Right lung (tissue), 5 donors: ENCODE data around the gene AMDHD2. TPM values are rescaled to one million over a fixed set of nuclear protein-coding genes. Genes with fewer than 3 reads are reported as not detected.

Experiments used
- DNase-seq, 2 donors: peaks; one replicate each; pipeline ENCODE4 v3.0.0-alpha.2; 2013
- polyA plus RNA-seq, 5 donors: library from polyadenylated mRNA; unstranded; fragments of 120-200 nt; gene quantifications; one replicate each; pipeline versions ENCODE4 v1.2.1 to v1.2.3, GENCODE V29; 2013; ENCODE audit warnings: inconsistent platforms in 1 of 5, low replicate concordance in 1 of 5; ENCODE audit not compliant: insufficient read length in 5 of 5, insufficient read depth in 1 of 5

Gene AMDHD2
- polyA plus RNA-seq, 5 donors = 11.1 to 20.8 (median 16.6) TPM

DNA sequence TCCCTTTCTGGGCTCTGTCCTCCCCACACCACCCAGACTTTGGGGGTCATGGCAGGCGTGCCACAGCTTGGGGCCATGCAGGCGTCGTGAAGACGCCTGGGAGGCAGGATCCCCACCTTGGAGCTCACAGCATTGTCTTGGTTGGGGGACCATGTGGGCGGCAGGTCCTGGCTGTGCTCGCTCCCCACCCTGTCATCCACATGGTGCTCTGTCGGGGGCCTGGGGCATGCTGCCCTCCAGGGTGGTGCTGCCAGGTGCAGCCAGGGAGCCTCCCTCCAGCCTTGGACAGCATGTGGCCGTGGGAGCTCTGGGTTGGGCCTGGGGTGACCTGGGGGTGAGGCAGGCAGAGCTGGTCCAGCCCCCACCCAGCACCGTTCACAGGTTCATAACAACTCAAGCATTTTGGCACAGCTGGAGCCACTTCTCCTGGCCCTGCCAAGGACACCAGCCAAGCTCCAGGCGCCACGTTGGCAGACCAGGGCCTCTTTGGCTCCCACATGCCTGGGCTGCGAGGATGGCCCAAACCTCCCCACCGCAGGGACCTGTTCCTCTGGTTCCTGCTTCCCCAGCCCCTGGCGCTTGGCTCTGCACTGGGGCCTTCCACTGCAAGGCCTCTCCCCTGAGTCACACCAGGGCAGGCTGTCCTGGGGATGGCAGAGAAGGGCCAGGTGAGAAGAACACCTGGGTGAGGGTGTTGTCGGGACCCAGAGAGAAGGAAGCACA, 21.5 kb upstream of the AMDHD2 start:
- no peak for DNase-seq

DNA sequence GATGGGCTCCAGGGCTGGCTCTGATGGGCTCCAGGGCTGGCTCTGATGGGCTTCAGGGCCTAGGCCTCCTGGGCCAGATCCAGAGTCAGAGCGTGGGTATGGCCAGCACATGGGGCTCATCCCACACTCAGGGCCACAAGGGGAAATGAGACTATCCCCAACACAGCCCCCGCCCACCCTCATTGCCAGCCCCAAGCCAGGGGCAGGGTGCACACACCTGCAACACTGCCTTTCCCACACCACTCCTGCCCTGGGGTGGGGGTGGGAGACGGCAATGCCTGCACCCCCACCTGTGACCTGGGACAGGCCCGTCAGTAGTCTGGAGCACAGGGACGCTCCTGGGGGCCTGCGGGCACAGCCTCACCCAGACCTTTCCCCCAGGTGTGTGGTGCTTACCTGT, 20.7 kb upstream of the AMDHD2 start:
- no peak for DNase-seq

DNA sequence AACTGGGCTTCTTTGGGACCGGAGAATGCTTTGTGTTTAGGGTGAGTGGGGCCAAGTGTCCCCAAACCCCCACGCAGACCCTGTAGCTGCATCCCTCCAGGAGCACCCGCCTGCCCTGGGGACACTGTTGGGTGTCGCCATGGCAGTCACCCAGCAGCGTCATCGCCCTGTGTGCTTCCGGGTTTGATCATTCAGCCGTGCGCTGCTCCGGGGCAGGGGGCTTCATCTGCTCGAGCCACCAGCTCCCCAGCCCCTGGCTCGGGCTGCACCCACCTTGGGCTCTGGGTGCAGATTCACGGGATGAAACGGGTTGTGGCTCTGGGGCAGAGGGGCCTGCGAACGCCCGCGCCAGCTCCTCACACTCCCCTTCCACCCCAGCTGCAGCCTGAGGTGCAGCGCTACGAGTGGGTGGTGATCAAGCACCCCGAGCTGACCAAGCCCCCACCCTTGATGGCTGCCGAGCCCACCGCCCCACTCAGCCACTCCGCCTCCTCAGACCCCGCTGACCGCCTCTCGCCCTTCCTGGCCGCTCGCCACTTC, 20.2 kb upstream of the AMDHD2 start:
- DNase-seq = no peak

DNA sequence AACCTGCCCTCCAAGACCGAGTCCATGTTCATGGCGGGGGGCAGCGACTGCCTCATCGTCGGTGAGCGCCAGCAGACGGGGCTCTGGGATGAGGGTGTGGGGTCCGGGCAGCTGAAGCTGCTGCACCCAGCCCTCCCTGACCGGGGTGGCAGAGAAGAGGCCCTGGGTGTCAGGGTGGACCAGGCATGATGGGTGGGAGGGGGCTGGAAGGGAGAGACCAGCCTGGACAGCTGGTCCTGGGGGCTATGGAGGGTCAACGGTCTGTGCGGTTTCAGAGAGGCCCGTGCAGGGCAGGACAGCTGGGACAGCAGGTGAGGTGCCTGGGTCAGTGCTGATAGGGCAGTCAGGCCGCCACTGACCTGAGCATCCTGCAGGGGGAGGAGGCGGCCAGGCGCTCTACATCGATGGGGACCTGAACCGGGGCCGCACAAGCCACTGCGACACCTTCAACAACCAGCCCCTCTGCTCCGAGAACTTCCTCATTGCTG, 19.7 kb upstream of the AMDHD2 start:
- DNase-seq = no peak

DNA sequence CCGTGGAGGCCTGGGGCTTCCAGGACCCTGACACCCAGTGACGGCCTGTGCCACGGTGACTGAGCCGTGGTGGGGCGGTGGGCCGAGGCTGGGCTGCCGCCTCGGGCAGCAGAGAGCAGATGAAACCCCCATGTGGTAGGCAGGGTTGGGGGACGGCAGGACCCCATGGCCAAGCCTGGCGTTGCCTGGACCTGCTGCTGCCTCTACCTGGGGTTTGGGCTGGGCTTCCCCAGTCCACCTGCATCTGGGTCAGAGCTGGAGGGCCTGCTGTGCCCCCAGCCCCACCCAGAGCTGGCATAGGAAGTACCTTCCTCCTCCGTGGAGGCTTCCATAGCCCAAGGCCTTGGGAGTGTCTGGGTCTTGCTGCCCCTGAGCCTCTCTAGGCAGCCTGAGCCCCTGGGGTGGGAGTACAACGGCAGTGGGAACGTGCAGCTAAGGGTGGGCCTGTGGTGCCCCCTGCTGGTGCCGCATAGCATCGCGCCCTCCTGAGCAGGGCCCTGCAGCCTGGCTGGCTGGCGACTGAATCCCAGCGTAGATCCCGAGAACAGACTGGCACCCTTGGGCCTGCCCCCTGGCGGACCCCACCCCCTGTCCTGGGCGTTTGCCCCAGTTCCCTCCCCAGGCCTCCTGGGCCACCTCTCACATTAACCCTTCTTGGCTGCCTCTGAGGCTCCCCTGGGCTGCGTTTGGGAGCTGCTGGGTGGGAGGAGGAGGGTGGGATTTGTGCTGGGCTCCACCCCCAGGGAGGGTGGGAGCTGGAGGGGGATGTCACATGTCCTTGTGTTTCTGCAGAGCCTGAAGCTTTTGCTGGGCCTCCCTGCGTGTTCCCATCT, 19.0 kb upstream of the AMDHD2 start:
- DNase-seq = peak; percentile 87 to 90

DNA sequence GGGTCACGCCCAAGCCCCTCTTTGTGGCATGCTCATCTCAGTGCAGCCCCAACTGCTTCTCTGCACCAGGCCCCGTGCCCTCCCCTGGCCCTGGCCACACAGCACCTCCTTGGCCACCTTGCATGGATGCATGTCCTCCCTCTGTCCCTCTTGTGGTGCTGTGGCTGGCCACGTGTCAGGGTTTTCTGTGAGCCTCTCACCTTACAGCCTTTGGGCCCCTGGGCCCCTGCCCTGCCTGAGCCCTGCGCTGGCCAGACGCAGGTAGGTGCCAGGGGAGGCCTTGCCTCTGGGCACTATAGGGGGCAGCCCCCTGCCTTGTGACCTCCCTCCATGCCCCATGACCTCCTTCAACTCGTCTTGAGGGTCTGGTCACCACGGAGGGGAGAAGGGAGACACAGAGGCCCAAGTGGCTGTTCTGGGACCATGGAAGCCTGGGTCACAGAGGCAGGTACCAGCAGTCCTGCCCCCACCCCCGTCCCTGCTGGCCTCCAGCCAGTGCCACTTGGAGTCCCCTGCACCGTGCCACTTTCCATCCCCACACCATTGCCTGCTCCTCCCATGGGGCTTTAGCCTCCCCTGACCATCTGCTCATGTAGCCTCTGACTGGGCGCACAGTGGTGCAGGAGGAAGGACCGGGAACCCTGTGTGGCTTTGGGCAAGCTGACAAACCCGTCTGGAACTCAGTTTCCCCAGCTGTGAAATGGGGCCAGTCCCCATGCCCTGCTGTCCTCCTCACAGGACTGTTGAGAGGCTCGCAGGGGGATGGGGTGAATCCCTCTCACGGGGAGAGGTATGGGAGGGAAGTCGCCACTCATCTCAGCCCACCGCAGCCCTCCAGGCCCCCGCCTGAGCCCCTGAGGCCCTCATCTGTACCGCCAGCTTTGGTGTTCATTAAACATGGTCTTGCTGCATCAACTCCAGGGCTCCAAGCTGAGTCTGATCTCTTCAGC, 17.9 kb upstream of the AMDHD2 start:
- no peak for DNase-seq

DNA sequence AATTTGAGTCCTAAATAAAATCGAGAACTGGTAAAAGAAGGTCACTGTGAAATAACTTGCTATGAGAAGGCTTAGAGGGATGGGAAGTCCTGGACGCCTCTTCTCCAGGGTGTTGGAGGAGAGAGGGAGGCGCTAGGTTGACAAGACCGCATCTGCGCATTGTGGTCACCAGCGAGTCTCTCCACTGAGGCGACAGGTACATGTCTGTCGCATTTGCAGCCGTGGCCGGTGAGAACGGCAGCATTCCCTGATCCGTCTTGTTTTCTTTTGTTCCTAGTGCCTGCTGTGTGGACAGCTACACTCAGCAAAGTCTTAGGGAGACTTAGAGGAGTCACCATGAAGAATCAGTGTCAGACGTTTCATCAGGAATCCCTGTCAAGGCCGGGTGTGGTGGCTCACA, 14.5 kb upstream of the AMDHD2 start:
- no peak for DNase-seq

DNA sequence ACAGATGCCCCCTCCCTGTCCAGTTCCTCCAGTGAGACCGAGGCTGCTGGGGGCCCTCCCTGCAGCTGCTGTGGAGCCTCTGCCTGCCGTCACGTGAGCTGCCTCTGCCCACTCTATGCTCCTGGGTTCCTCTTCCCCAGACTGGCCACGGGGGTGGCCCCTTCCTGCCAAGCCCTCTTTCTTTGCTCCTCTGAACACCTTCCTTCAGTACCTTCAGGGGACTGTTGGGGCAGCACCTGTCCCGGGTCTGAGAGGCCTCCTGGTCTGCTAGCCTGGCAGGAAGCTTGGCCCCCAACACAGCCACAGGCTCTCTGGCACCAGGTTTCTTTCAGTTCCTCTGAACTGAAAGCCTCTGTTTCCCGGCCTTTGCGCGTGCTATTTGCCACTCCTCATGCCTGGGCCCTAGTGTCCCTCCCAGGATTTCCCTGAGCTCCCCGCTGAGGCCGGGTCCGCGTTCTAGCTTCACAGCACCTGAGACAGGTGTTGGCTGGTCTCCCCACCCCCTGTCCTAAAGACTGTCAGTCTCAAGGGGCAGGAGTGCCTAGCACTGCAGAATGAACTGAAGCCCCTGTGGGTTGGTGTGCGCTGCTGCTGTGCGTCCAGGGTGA, 13.0 kb upstream of the AMDHD2 start:
- no peak for DNase-seq

DNA sequence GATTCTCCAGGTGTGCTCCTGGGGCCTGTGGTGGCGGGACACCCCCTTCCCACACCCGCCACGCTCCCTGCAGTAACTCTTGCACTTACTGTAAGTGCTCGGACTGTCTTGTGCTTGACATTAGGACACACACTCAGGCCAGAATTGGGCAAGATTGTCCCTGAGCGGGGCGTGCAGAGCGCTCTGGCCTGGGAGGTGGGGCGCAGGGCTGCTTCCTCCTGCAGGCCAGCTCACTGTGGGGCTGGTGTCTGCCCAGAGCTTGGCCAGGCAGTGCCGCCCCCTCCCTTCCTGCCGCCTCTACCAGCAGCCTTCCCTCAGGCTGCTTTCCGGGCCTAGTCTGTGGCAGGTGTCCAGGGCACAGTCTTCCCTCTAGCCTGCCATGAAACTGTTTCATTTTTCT, 12.5 kb upstream of the AMDHD2 start:
- no peak for DNase-seq

DNA sequence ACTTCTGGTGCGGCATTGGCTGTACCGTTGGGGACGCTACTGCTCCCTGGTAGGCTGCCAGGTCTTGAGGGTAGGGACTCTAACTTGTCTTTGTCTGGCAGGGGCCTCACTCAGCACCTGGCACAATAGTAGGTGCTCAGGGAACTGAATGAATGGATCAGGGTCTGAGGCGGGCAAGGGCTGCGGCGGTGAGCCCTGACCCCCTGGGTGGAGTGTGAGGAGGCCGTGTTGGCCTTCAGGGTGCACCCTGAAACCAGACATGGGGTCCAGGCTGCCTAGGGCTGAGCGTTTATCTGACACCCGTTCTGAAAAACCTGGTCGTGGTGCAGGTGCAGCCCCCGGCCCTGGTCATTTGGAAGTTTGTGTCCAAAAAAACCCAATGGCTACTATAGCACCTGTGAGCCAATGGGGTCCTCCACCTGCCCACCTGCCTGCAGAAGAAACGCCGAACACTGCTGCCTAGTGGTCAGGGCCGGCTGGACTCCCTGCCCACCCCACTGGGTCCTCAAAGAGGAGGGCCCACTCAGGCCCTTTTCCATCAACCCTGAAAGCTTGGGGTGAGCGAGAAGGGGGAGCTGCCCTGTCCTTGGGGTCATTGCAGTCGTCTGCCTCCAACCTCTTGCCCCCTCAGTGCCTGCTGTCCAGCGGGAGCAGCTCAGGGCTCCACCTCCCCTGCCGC, 11.3 kb upstream of the AMDHD2 start:
- DNase-seq = no peak

DNA sequence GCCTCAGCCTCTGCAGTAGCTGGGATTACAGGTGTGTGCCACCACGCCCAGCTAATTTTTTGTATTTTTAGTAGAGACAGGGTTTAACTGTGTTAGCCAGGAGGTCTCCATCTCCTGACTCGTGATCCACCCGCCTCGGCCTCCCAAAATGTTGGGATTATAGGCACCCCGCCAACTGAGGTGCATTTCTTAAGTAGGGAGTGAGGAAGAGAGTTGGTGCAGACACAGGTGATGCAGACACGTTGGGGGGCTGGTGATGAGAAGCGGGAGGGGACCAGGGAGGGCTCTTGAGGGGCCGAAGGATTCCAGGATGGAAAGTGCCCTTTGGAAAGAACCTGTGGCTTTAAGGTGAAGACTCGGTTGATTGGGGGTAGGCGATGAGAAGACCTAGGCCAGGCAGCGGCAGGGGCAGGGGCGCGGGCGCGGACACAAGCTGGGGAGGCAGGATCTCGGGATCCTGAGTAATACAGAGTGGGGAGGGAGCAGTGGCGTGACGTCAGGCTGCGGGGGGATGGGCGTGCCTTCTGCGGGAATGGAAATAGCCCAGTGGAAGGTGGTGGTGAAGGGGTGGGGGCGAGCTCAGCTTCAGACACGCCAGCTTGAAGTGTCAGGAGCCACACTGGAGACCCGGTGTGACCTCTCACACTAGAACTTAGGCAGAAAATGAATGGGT, 8.9 kb upstream of the AMDHD2 start:
- DNase-seq = no peak

DNA sequence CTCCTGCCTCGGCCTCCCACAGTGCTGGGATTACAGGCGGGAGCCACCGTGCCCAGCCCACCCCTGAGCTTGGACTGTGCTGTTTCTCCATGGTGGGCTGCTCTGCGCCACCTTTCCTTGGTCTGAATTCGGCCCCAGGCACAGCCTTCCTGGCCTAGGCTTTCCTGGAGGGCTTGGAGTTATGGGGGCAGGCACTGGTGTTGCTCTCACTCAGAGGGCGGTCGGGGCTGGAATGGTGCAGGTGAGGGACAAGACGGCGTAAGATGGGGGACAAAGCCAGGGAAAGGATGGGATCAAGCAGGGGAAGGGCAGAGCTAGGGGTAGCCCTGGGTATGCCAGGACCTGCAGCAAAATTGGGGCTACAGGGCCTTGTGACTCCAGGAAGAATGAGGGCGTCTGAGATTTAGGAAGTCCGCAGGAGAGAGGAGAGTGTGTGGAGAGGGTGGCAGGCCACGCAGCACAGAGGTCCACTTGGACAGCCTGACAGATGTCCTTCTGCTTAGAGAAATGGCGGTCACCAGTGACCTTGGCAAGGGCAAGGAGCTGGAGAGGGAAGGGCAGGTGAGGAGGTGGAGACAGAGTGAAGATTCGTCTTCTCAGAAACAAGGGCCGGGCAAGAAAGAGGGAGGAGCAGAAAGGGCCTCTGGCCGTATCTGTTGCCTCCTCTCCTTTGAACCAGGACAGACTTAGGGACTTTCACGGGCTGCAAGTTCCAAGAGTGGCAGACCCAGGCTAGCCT, 8.0 kb upstream of the AMDHD2 start:
- DNase-seq = no peak

DNA sequence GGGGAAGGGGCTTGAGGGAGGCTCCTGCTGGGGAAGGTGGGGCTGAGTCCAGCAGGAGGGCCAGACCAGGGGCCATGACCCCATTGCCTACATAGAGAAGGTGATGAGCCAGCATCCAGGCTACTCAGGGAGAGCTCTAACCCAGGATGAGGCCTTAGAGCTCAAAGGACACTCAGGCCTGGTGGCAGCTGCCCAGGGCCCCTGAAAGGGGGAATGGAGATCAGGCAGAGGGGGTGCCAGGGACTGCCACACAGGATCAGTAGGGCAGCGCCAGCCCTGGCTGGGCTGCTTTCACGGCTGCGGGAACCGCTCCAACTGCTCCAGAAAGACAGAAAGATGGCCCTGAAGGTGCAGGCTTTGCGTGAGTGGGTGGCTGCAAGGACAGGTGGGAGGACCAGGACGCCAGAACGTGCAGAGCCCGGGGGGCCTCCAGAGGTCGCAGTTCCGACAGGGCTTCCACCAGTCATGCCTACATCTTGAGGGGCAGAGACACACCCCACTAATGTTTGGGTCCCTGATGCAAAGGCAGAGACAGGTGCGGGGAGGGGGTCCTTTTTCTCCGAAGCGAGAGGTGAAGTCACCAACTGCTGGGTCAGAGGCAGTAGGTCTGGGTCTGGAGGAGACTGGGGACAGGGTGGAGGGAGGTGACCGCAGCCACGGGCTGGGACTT, 7.3 kb upstream of the AMDHD2 start:
- DNase-seq = no peak

DNA sequence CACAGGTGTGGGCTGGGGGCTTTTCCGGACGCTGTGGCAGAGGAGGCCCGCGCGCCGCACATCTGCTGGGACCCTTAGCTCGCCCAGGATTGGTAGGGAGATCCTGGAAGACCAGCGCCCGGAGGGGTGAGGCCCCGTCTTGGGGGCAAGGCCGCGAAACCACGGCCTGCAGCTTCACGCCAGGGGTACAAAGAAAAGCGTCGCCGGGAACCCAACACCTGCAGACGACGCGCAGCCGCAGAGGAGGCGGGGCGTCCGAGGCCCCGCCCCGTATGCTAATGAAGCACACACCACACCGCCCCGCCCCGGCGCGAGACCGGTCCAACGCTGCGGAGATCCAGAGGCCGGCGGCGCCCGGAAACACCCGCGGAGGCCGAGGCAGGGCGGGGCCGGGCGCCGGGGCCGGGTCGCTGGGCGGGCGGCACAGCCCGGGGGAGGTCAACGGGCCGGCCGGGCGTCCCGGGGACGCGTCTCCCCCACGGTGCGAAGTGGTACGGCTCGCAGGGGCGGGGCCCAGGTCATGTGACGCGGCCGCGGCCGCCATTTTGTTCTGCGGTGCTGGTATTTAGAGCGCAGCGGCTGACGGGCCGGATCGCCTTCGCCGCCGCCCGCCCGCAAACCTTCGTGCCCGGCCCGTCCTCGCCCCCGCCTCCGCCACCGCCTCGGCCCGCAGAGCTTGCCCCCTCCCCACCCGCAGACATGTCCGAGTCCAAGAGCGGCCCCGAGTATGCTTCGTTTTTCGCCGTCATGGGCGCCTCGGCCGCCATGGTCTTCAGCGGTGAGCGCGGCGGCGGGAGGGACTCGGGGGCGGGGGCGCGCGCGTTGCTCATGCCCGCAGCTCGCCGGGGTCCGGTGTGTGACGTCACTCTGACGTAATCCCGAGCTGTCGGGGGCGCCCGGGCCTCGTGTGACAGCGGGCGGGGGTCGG, 6.5 kb upstream of the AMDHD2 start, which contains the start of gene ATP6V0C:
Gene ATP6V0C (plus strand): TSS at position 548 of the 928 bp plus-strand sequence. CDS start 152 bp downstream, at position 700.
- peak; percentile 84 to 87 for DNase-seq

DNA sequence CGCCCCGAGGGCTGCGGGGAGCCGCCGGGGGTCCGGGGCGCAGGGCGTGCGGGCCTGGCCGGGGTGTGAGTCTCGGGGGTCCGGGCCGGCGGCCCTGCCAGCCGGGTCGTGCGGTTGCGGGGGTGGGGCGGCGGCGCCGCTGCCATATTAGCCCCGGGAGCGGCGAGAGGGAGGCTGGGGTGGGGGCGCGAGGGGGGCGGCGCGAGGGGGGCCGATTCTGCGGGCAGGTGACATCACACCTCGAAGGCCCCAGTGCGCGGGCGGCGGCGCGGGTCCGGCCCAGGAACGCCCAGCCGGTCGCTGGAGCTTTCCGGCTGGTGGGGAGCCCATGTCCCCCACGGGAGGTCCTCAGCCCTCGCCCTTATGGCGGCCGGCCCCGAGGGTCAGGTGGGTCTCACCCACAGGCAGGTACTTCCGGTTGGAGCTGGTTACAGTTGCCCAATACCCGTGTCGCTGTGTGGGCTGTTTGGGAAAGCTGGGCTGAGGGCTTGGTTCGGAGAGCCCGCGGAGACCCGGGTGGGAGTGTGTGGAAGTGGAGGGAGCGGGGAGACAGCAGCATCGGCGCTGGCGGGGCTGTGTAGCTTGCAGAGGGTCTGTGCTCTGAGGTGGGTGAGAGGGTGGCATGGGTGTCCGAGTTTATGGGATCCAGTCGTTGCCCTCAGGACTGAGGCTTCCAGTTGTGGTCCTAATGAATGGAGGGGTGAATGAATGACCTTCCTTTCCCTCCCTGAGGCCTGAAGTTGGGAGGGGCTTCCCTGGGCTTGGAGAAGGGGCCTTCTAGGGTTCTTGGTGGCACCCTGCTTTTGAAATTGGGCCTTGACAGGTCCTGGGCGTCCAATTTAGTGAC, 5.6 kb upstream of the AMDHD2 start:
- no peak for DNase-seq

DNA sequence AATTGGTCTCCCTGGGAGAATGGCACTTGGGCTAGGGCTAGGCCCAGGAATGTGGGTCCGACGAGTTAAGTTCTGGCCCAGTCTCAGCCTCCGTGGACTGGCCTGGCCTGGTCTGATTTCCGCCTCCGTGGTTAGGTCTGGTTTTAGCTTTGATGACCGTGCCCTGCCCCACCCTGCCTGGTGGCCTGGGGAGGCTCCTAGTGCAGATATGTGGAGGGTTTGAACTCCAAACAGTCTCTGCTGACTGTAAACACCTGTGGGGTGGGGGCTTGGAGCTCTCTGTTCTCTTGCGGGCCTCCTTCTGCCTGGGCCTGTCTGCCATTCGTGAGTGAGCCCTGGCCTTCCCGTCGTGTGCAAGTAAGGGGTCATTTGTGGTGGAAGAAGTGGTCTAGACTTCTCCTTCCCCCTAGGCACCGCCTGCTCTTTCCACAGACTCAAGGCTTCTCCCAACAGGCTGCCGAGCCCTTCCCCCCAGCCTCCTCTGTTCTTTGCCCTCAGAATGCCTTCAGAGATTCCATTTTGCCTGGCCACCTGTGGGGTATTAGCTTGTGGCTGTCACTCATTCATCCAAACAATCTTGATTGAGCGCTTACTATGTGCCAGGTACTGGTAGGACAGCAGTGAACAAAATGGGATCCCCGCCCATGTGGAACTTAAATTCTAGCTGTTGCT, 4.9 kb upstream of the AMDHD2 start:
- no peak for DNase-seq
